Measurements from ENCODE around the gene KPNA2. TPM values are rescaled to one million over a fixed set of nuclear protein-coding genes. Genes with fewer than 3 reads are reported as not detected.

The KPNA2 gene
- total and polyA plus RNA-seq, 9 of the 15 experiments (the other 6 are each of a cell fraction or from before 2014, with no cell fraction given): 132 to 984 (median 241) TPM

GRCh38 chr17:68057531-68057952 is 22.0 kb downstream of the KPNA2 start (continued):
- 0 out of 2 replicates have a peak, but pooled peaks have one; percentile 26 for TF ChIP-seq FOXM1 (IDR thresholded peaks at IDR 0.05; ENCODE audit: low read depth)
- no peak for TF ChIP-seq FOXM1 (CRISPR knock-in tag; IDR thresholded peaks at IDR 0.05; ENCODE audit: low read depth)
- TF ChIP-seq MCM2 (IDR thresholded peaks at IDR 0.05; ENCODE audit: low read depth): no peak
- TF ChIP-seq COPS2 (conservative IDR thresholded peaks at IDR 0.05): no peak
- no peak for TF ChIP-seq SIRT6 (IDR thresholded peaks at IDR 0.05; ENCODE audit: low read depth, low read length)
- no peak for TF ChIP-seq GTF3C2 (IDR thresholded peaks at IDR 0.05; ENCODE audit: borderline replicate concordance, extremely low read depth, insufficient read length)
- 0 out of 4 replicates have a peak, but pooled peaks of 1 of the 2 experiments have one; percentile 15 for TF ChIP-seq NONO (IDR thresholded peaks at IDR 0.05; ENCODE audit: low read depth in 2 of 2, low read length in 1 of 2)
- TF ChIP-seq PHB (CRISPR knock-in tag; IDR thresholded peaks at IDR 0.05): no peak
- 0 out of 2 replicates have a peak, but pooled peaks have one; percentile 18 for TF ChIP-seq PKNOX1 (IDR thresholded peaks at IDR 0.05)
- TF ChIP-seq POLR3G (IDR thresholded peaks at IDR 0.05; ENCODE audit: extremely low read depth, insufficient read length, insufficient replicate concordance): no peak
- no peak for TF ChIP-seq ZNF354B (CRISPR knock-in tag; IDR thresholded peaks at IDR 0.05)
- no peak for TF ChIP-seq CBX5 (IDR thresholded peaks at IDR 0.05; ENCODE audit: borderline replicate concordance, low read depth)
- TF ChIP-seq ZNF175 (CRISPR knock-in tag; IDR thresholded peaks at IDR 0.05; ENCODE audit: low read depth): no peak
- no peak for TF ChIP-seq ZFPM2 (CRISPR knock-in tag; IDR thresholded peaks at IDR 0.05)
- peak; percentile 52 to 66 for TF ChIP-seq RAD21 (CRISPR knock-in tag; conservative IDR thresholded peaks at IDR 0.05 in 1 of 2, IDR thresholded peaks at IDR 0.05 in 1 of 2)
- TF ChIP-seq BCOR (IDR thresholded peaks at IDR 0.05): peak; percentile 88
- no peak for TF ChIP-seq RBBP5 (IDR thresholded peaks at IDR 0.05; ENCODE audit: borderline replicate concordance, insufficient read depth, low read length, poor library complexity, severe bottlenecking)
- TF ChIP-seq ZNF274 (IDR thresholded peaks at IDR 0.05; ENCODE audit: borderline replicate concordance, low read depth, low read length): no peak
- no peak for TF ChIP-seq TAF15 (IDR thresholded peaks at IDR 0.05; ENCODE audit: low read depth, low read length)
- TF ChIP-seq CC2D1A (IDR thresholded peaks at IDR 0.05): peak; percentile 57; the same call in 1 of the 2 replicates
- TF ChIP-seq ARID3A (IDR thresholded peaks at IDR 0.05; ENCODE audit: borderline replicate concordance, low read depth, low read length): peak; percentile 90; the same call in 1 of the 2 replicates
- no peak for TF ChIP-seq DPF2 (IDR thresholded peaks at IDR 0.05)
- TF ChIP-seq ZNF75A (CRISPR knock-in tag; IDR thresholded peaks at IDR 0.05): no peak
- peak in 1 of 2 experiments; percentile 30; a peak in 1 of 4 replicates for TF ChIP-seq RCOR1 (IDR thresholded peaks at IDR 0.05; ENCODE audit: borderline replicate concordance in 1 of 2, low read depth in 2 of 2, low read length in 2 of 2)
- no peak for TF ChIP-seq MTF1 (CRISPR knock-in tag; IDR thresholded peaks at IDR 0.05; ENCODE audit: borderline replicate concordance)

Data from K562 (cell line).